Natural killer cell (primary cell): ENCODE data around the gene MACROD2. TPM values are rescaled to one million over a fixed set of nuclear protein-coding genes. Genes with fewer than 3 reads are reported as not detected.

Experiments
- ATAC-seq, 3 donors: fragments of 150-1000 bp in 2 of 3; fragments of 200-7000 bp in 1 of 3; cut with Tn5 transposase; 1 replicate in 1 of 3; 2 replicates in 2 of 3; pipeline ENCODE4 v1.10.0; 2021; ENCODE audit warnings: mild to moderate bottlenecking in 2 of 3, moderate library complexity in 2 of 3
- DNase-seq, 2 donors: peaks; one replicate each; pipeline versions ENCODE4 v3.0.0 to v3.0.0-alpha.2; 2013 to 2021; ENCODE audit warnings: mixed read lengths in 1 of 2
- H3K27ac ChIP-seq: one replicate; pipeline ENCODE4 v1.5.1; 2013; ENCODE audit warnings: mild to moderate bottlenecking, low read length
- H3K27me3 ChIP-seq: one replicate; pipeline ENCODE4 v1.6.1; 2013; ENCODE audit warnings: low read length; ENCODE audit not compliant: control insufficient read depth, insufficient read depth
- H3K36me3 ChIP-seq: one replicate; pipeline ENCODE4 v1.6.1; 2013; ENCODE audit warnings: low read length; ENCODE audit not compliant: control insufficient read depth, insufficient read depth
- H3K4me1 ChIP-seq: one replicate; pipeline ENCODE4 v1.6.1; 2013; ENCODE audit warnings: low read length; ENCODE audit not compliant: control insufficient read depth, insufficient read depth
- H3K4me3 ChIP-seq: one replicate; pipeline ENCODE4 v1.5.1; 2013; ENCODE audit warnings: low read length
- H3K9me3 ChIP-seq: one replicate; pipeline ENCODE4 v1.6.1; 2013; ENCODE audit warnings: low read length; ENCODE audit not compliant: control insufficient read depth, insufficient read depth
- H3K27ac Mint-ChIP-seq, 2 donors: one replicate each; pipeline ENCODE4 v1.8.0; 2022; ENCODE audit warnings: mild to moderate bottlenecking in 2 of 2, mixed read lengths in 2 of 2, moderate library complexity in 1 of 2
- H3K27me3 Mint-ChIP-seq, 2 donors: one replicate each; pipeline ENCODE4 v1.8.0; 2022; ENCODE audit warnings: low read depth in 2 of 2, mixed read lengths in 2 of 2
- H3K36me3 Mint-ChIP-seq: one replicate; pipeline ENCODE4 v1.8.0; 2022; ENCODE audit warnings: mixed read lengths
- H3K4me1 Mint-ChIP-seq, 2 donors: one replicate each; pipeline ENCODE4 v1.8.0; 2022; ENCODE audit warnings: mixed read lengths in 2 of 2
- H3K4me3 Mint-ChIP-seq: one replicate; pipeline ENCODE4 v1.8.0; 2022; ENCODE audit warnings: mild to moderate bottlenecking, moderate library complexity, mixed read lengths
- H3K9me3 Mint-ChIP-seq, 2 donors: one replicate each; pipeline ENCODE4 v1.8.0; 2022; ENCODE audit warnings: mixed read lengths in 2 of 2
- CTCF ChIP-seq: fragments of 200-600 bp; IDR thresholded peaks from one replicate; pipeline ENCODE4 v1.8.0; 2022; ENCODE audit warnings: antibody characterized with exemption
- whole genome bisulfite sequencing: methylation state at CpG from one replicate; pipeline ENCODE4 v1.1.7; 2013; ENCODE audit warnings: missing lambda C conversion rate; ENCODE audit not compliant: insufficient coverage; 5-methylcytosine and 5-hydroxymethylcytosine counted together
- intact Hi-C: fragments of 100-400 bp; cut with micrococcal nuclease; formaldehyde crosslinking; loops from one replicate; pipeline ENCODE4 v1.14.2; 2022
- total RNA-seq, 4 donors: library from RNA; stranded (reverse); fragments of 120-200 nt in 1 of 4; gene quantifications; one replicate each; pipeline versions ENCODE4 v1.2.3 to v1.2.4, GENCODE V29; 2013 to 2022

Gene MACROD2
- total RNA-seq, 3 donors from 2014 or later (not counting 1 experiment from before 2014, with no cell fraction given), result 0.19 to 0.88 TPM; not detected in 1

- H3K27ac ChIP-seq, result no peak overlapping the region
- DNase-seq (no peak), ATAC-seq (no peak)
- 75% methylated on average over 1 of the region's 1 CpG for WGBS
- H3K27ac Mint-ChIP-seq, result no peak overlapping the region
- H3K36me3 Mint-ChIP-seq, result peaks cover 9% of the 10 kb centered on the region
- peaks cover 3 to 5% of the 10 kb centered on the region in 2 donors for H3K9me3 Mint-ChIP-seq
- peaks cover 0 to 8% of the 10 kb centered on the region in 2 donors for H3K27me3 Mint-ChIP-seq
- H3K36me3 ChIP-seq, result no peaks in the 10 kb centered on the region
- peaks cover 0 to 7% of the 10 kb centered on the region in 2 donors for H3K4me1 Mint-ChIP-seq
- intact Hi-C loops, result no loop called here
- no peaks in the 10 kb centered on the region for H3K4me1 ChIP-seq
- H3K4me3 ChIP-seq, result no peak overlapping the region
- no peaks in the 10 kb centered on the region for H3K27me3 ChIP-seq
- H3K9me3 ChIP-seq, result no peaks in the 10 kb centered on the region
- H3K4me3 Mint-ChIP-seq, result no peak overlapping the region
- no peak for TF ChIP-seq CTCF
Observed at GRCh38 chr20:16081421-16081820, 2086.1 kb downstream of the MACROD2 start.

GRCh38 chr20:16082051-16082550 is 2086.8 kb downstream of the MACROD2 start:
- intact Hi-C loops, result no loop called here
- Histone ChIP-seq H3K27me3 (no peaks in the 10 kb centered on the region), H3K27ac (no peak overlapping the region), H3K36me3 (no peaks in the 10 kb centered on the region), H3K4me3 (no peak overlapping the region), H3K4me1 (no peaks in the 10 kb centered on the region), H3K9me3 (no peaks in the 10 kb centered on the region)
- H3K27me3 Mint-ChIP-seq, result peaks cover 0 to 8% of the 10 kb centered on the region in 2 donors
- peaks cover 3 to 5% of the 10 kb centered on the region in 2 donors for H3K9me3 Mint-ChIP-seq
- no peak for DNase-seq
- H3K27ac Mint-ChIP-seq, result no peak overlapping the region
- peaks cover 15% of the 10 kb centered on the region for H3K36me3 Mint-ChIP-seq
- ATAC-seq, result no peak
- WGBS, result 86% methylated on average over 2 of the region's 2 CpGs
- peaks cover 0 to 7% of the 10 kb centered on the region in 2 donors for H3K4me1 Mint-ChIP-seq
- TF ChIP-seq CTCF, result no peak
- H3K4me3 Mint-ChIP-seq, result no peak overlapping the region

- Histone ChIP-seq H3K4me1 (no peaks in the 10 kb centered on the region), H3K27ac (no peak overlapping the region), H3K36me3 (no peaks in the 10 kb centered on the region), H3K4me3 (no peak overlapping the region), H3K9me3 (no peaks in the 10 kb centered on the region), H3K27me3 (no peaks in the 10 kb centered on the region)
- H3K9me3 Mint-ChIP-seq, result peaks cover 5 to 7% of the 10 kb centered on the region in 2 donors
- intact Hi-C loops, result no loop called here
- no peak overlapping the region for H3K27ac Mint-ChIP-seq
- DNase-seq (no peak), ATAC-seq (no peak)
- no peak for TF ChIP-seq CTCF
- no peak overlapping the region for H3K4me3 Mint-ChIP-seq
- peaks cover 0 to 8% of the 10 kb centered on the region in 2 donors for H3K27me3 Mint-ChIP-seq
- H3K4me1 Mint-ChIP-seq, result peaks cover 0 to 7% of the 10 kb centered on the region in 2 donors
- H3K36me3 Mint-ChIP-seq, result peaks cover 21% of the 10 kb centered on the region
Observed at GRCh38 chr20:16083639-16084280, 2088.4 kb downstream of the MACROD2 start.

GRCh38 chr20:16095226-16095625 is 2099.9 kb downstream of the MACROD2 start:
- no peaks in the 10 kb centered on the region for H3K27me3 ChIP-seq
- Mint-ChIP-seq H3K27ac (no peak overlapping the region), H3K27me3 (peaks cover 0 to 2% of the 10 kb centered on the region in 2 donors), H3K9me3 (no peaks in the 10 kb centered on the region), H3K36me3 (no peaks in the 10 kb centered on the region), H3K4me1 (no peaks in the 10 kb centered on the region), H3K4me3 (no peak overlapping the region)
- intact Hi-C loops, result no loop called here
- no peaks in the 10 kb centered on the region for H3K4me1 ChIP-seq
- H3K36me3 ChIP-seq, result no peaks in the 10 kb centered on the region
- no peak for ATAC-seq
- 46% methylated on average over 2 of the region's 2 CpGs for WGBS
- H3K4me3 ChIP-seq, result no peak overlapping the region
- TF ChIP-seq CTCF, result no peak
- DNase-seq, result no peak
- no peak overlapping the region for H3K27ac ChIP-seq
- no peaks in the 10 kb centered on the region for H3K9me3 ChIP-seq
